A673 (cell line): Measurements from ENCODE around the gene YPEL3. TPM values are rescaled to one million over a fixed set of nuclear protein-coding genes. Genes with fewer than 3 reads are reported as not detected.

Source experiments
- BruUV-seq: library from RNA; stranded (reverse); fragments of 400-500 nt; replicated peaks from 2 replicates; lab custom pipeline; 2021; lab: Mats Ljungman, UMichigan
- CTCF ChIA-PET: fragments of 300-600 bp; sonication (Branson Sonifier 250); formaldehyde crosslinking; loops from one replicate; lab custom pipeline; 2022; ENCODE audit warnings: antibody characterized with exemption; lab: Charles Lee
- POLR2A ChIA-PET: fragments of 300-600 bp; sonication (Branson Sonifier 250); formaldehyde crosslinking; loops from one replicate; lab custom pipeline; 2022; ENCODE audit warnings: antibody characterized with exemption; ENCODE audit not compliant: low non-redundant PET; lab: Charles Lee
- DNase-seq: peaks from one replicate; pipeline ENCODE4 v3.0.0-alpha.2; 2015; ENCODE audit warnings: low spot score
- H3K27ac ChIP-seq: fragments of 200-600 bp; sonication (generic); 2 replicates; pipeline ENCODE4 v1.5.1; 2016; ENCODE audit warnings: mixed run types, low read depth, mild to moderate bottlenecking, mixed read lengths, antibody characterized with exemption, low read length; ENCODE audit not compliant: poor library complexity, severe bottlenecking
- H3K27me3 ChIP-seq: fragments of 200-600 bp; sonication (generic); replicated peaks from 2 replicates; pipeline ENCODE4 v1.6.1; 2017; ENCODE audit warnings: mixed run types, low read depth, mild to moderate bottlenecking, mixed read lengths, antibody characterized with exemption, low read length; ENCODE audit not compliant: insufficient read depth, poor library complexity
- H3K36me3 ChIP-seq: fragments of 200-600 bp; sonication (generic); 2 replicates; pipeline ENCODE4 v1.6.1; 2016; ENCODE audit warnings: mixed run types, mild to moderate bottlenecking, mixed read lengths, antibody characterized with exemption, low read length; ENCODE audit not compliant: insufficient read depth, poor library complexity, severe bottlenecking
- H3K4me1 ChIP-seq: fragments of 200-600 bp; sonication (generic); 2 replicates; pipeline ENCODE4 v1.6.1; 2017; ENCODE audit warnings: mixed run types, mild to moderate bottlenecking, mixed read lengths, antibody characterized with exemption, low read length; ENCODE audit not compliant: insufficient read depth, poor library complexity, severe bottlenecking
- H3K4me3 ChIP-seq: fragments of 200-600 bp; sonication (generic); 2 replicates; pipeline ENCODE4 v1.5.1; 2016; ENCODE audit warnings: low read depth, mixed run types, mild to moderate bottlenecking, mixed read lengths, low read length; ENCODE audit not compliant: poor library complexity, severe bottlenecking
- H3K9me3 ChIP-seq: fragments of 200-600 bp; sonication (generic); 2 replicates; pipeline ENCODE4 v1.6.1; 2016; ENCODE audit warnings: mixed run types, low read depth, mild to moderate bottlenecking, mixed read lengths, antibody characterized with exemption, low read length; ENCODE audit not compliant: poor library complexity, severe bottlenecking
- CTCF ChIP-seq: fragments of 300-800, 200-600 bp; sonication (generic); conservative IDR thresholded peaks from 2 replicates; pipeline ENCODE4 v1.5.1; 2017; ENCODE audit warnings: low read depth, mild to moderate bottlenecking, antibody characterized with exemption, low read length, moderate library complexity, mixed read lengths
- EZH2 ChIP-seq: fragments of 200-600 bp; sonication (generic); IDR thresholded peaks from 2 replicates; pipeline ENCODE4 v1.6.1; 2017; ENCODE audit warnings: borderline replicate concordance, low read depth, mild to moderate bottlenecking, mixed read lengths, antibody characterized with exemption, low read length; ENCODE audit not compliant: poor library complexity, severe bottlenecking
- intact Hi-C: fragments of 100-400 bp; cut with micrococcal nuclease; formaldehyde crosslinking; loops from one replicate; pipeline ENCODE4 v1.10.0; 2022; ENCODE audit not compliant: unreplicated experiment
- total RNA-seq: library from RNA; stranded (reverse); gene quantifications from 2 replicates; pipeline ENCODE4 v1.2.3, GENCODE V29; 2021

The YPEL3 gene
- total RNA-seq, 1 experiment from 2014 or later = 4.7 TPM

GRCh38 chr16:30141750-30142149, 45.7 kb upstream of the YPEL3 start:
- no peak overlapping the region for H3K4me3 ChIP-seq
- no TSS peak for BruUV-seq
- intact Hi-C loops = no loop called here
- no peaks in the 10 kb centered on the region for H3K27me3 ChIP-seq
- no peaks in the 10 kb centered on the region for H3K9me3 ChIP-seq
- TF ChIP-seq CTCF = no peak
- TF ChIP-seq EZH2 = no peak
- ChIA-PET POLR2A (no interaction called here), CTCF (no interaction called here)
- DNase-seq = no peak
- no peak overlapping the region for H3K27ac ChIP-seq
- no peaks in the 10 kb centered on the region for H3K4me1 ChIP-seq
- no peaks in the 10 kb centered on the region for H3K36me3 ChIP-seq

GRCh38 chr16:30139583-30140481, 43.8 kb upstream of the YPEL3 start:
- no peak overlapping the region for H3K27ac ChIP-seq
- TF ChIP-seq EZH2 (no peak), CTCF (no peak)
- H3K4me3 ChIP-seq = no peak overlapping the region
- H3K36me3 ChIP-seq = no peaks in the 10 kb centered on the region
- intact Hi-C loops = no loop called here
- DNase-seq = no peak
- no peaks in the 10 kb centered on the region for H3K4me1 ChIP-seq
- ChIA-PET CTCF (no interaction called here), POLR2A (no interaction called here)
- H3K9me3 ChIP-seq = no peaks in the 10 kb centered on the region
- BruUV-seq = no TSS peak
- H3K27me3 ChIP-seq = no peaks in the 10 kb centered on the region

GRCh38 chr16:30137897-30138296, 41.9 kb upstream of the YPEL3 start:
- no peaks in the 10 kb centered on the region for H3K9me3 ChIP-seq
- DNase-seq = no peak
- no peaks in the 10 kb centered on the region for H3K27me3 ChIP-seq
- CTCF ChIA-PET = interaction anchor here (0.7 to 1.1 kb wide), 2 partner anchors 25 to 48 kb away, joined by 4 to 9 read pairs; no protein-coding TSS in a partner anchor
- POLR2A ChIA-PET = no interaction called here
- no TSS peak for BruUV-seq
- intact Hi-C loops = no loop called here
- H3K27ac ChIP-seq = no peak overlapping the region
- no peak overlapping the region for H3K4me3 ChIP-seq
- H3K36me3 ChIP-seq = no peaks in the 10 kb centered on the region
- no peaks in the 10 kb centered on the region for H3K4me1 ChIP-seq
- TF ChIP-seq CTCF = no peak
- TF ChIP-seq EZH2 = no peak
